K562 (cell line): Measurements from ENCODE around the gene GNB2. TPM values are rescaled to one million over a fixed set of nuclear protein-coding genes. Genes with fewer than 3 reads are reported as not detected.
A peak's percentile ranks its signal among the peaks of the same experiment; 100 is the strongest.

Experiments used
- ATAC-seq: fragments of 200-7000 bp; cut with Tn5 transposase; 3 replicates; pipeline ENCODE4 v1.9.1; 2020; ENCODE audit warnings: moderate library complexity
- BruUV-seq: library from RNA; stranded (reverse); fragments of 400-500 nt; replicated peaks from 2 replicates; lab custom pipeline; 2021; lab: Mats Ljungman, UMichigan
- CTCF ChIA-PET: fragments of 300-600 bp; formaldehyde crosslinking; extraction: SDS; loops from one replicate; lab custom pipeline; 2021; ENCODE audit warnings: low intra/inter-chr PET ratio; lab: Yijun Ruan, JAX
- POLR2A ChIA-PET: fragments of 300-600, 350-650 bp; sonication (Branson Sonifier 250); formaldehyde crosslinking; extraction: SDS; loops from one replicate; lab custom pipeline; 2021; ENCODE audit warnings: antibody characterized with exemption, inconsistent platforms; lab: Yijun Ruan, JAX
- DNase-seq, 4 experiments: peaks; one replicate each; pipeline versions ENCODE4 v3.0.0 to v3.0.0-alpha.2; 2011 to 2018; ENCODE audit warnings: low spot score in 3 of 4, mixed read lengths in 3 of 4; ENCODE audit errors: extremely low read depth in 1 of 4
- FAIRE-seq: peaks from 2 replicates; lab custom pipeline; 2011; peaks lifted over from hg19 to GRCh38; lab: Jason Lieb, UNC
- H2AFZ ChIP-seq: 2 replicates; pipeline ENCODE4 v1.6.0; 2011; ENCODE audit warnings: low read depth, low read length, control low read depth, inconsistent platforms
- H3K27ac ChIP-seq: fragments of 200-600 bp; 3 replicates; pipeline ENCODE4 v1.8.0; 2011; ENCODE audit warnings: low read depth, mild to moderate bottlenecking, control low read depth, inconsistent platforms, low read length, moderate library complexity, mixed read lengths; ENCODE audit errors: extremely low read depth
- H3K27me3 ChIP-seq, 2 experiments: fragments of 300-600 bp in 1 of 2; 2 replicates in 1 of 2; 3 replicates in 1 of 2; pipeline versions ENCODE4 v1.6.0 to v1.8.0; 2011; ENCODE audit warnings: inconsistent platforms in 2 of 2, low read length in 2 of 2, mild to moderate bottlenecking in 1 of 2, mixed read lengths in 1 of 2, moderate library complexity in 1 of 2; ENCODE audit not compliant: control insufficient read depth in 2 of 2, insufficient read depth in 2 of 2
- H3K36me3 ChIP-seq: fragments of 300-600 bp; 3 replicates; pipeline ENCODE4 v1.8.0; 2011; ENCODE audit warnings: mild to moderate bottlenecking, low read length, inconsistent platforms; ENCODE audit not compliant: control insufficient read depth, insufficient read depth
- H3K4me1 ChIP-seq, 2 experiments: fragments of 200-600 bp in 1 of 2; replicated peaks in 1 of 2; 2 replicates in 1 of 2; 3 replicates in 1 of 2; pipeline versions ENCODE4 v1.5.1 to v1.8.0; 2011; ENCODE audit warnings: inconsistent platforms in 2 of 2, low read length in 2 of 2, mild to moderate bottlenecking in 1 of 2, mixed read lengths in 1 of 2, moderate library complexity in 1 of 2; ENCODE audit not compliant: control insufficient read depth in 2 of 2, insufficient read depth in 2 of 2
- H3K4me2 ChIP-seq: 2 replicates; pipeline ENCODE4 v1.6.1; 2011; ENCODE audit warnings: low read length, control low read depth, inconsistent platforms, mixed read lengths; ENCODE audit not compliant: insufficient read depth
- H3K4me3 ChIP-seq: fragments of 200-600 bp; sonication (generic), shearing (Covaris generic); 2 replicates; pipeline ENCODE4 v1.5.1; 2016; ENCODE audit warnings: control low read depth, inconsistent platforms
- H3K79me2 ChIP-seq: fragments of 200-600 bp; 3 replicates; pipeline ENCODE4 v1.8.0; 2011; ENCODE audit warnings: low read length, inconsistent platforms; ENCODE audit not compliant: control insufficient read depth, insufficient read depth
- H3K9ac ChIP-seq, 2 experiments: 2 replicates each; pipeline versions ENCODE4 v1.6.0 to v1.6.1; 2011; ENCODE audit warnings: low read depth in 2 of 2, low read length in 2 of 2, control low read depth in 1 of 2, inconsistent platforms in 1 of 2, mild to moderate bottlenecking in 1 of 2, mixed read lengths in 1 of 2; ENCODE audit not compliant: insufficient read depth in 1 of 2
- H3K9me1 ChIP-seq: one replicate; pipeline ENCODE4 v1.6.0; 2011; ENCODE audit warnings: inconsistent platforms, mild to moderate bottlenecking, low read length, moderate library complexity; ENCODE audit not compliant: control insufficient read depth, insufficient read depth
- H3K9me3 ChIP-seq: replicated peaks from 2 replicates; pipeline ENCODE4 v1.5.1; 2011; ENCODE audit warnings: low read depth, low read length, inconsistent platforms; ENCODE audit not compliant: control insufficient read depth, insufficient read depth
- H4K20me1 ChIP-seq: replicated peaks from 2 replicates; pipeline ENCODE4 v1.6.1; 2011; ENCODE audit warnings: low read length, inconsistent platforms, mixed read lengths; ENCODE audit not compliant: control insufficient read depth, insufficient read depth
- ATF4 ChIP-seq: fragments of 450-650 bp; formaldehyde crosslinking; IDR thresholded peaks from 2 replicates; pipeline ENCODE4 v1.4.0; 2022; ENCODE audit warnings: mild to moderate bottlenecking, moderate library complexity
- CBFB ChIP-seq: sonication (generic); formaldehyde crosslinking; IDR thresholded peaks from 2 replicates; pipeline ENCODE4 v1.4.0; 2020; ENCODE audit warnings: mild to moderate bottlenecking, missing genetic modification reagents
- CBX3 ChIP-seq, 2 experiments: IDR thresholded peaks; 1 replicate in 1 of 2; 2 replicates in 1 of 2; pipeline ENCODE4 v1.6.1; 2012; ENCODE audit warnings: inconsistent platforms in 2 of 2, low read length in 2 of 2, borderline replicate concordance in 1 of 2, control low read depth in 1 of 2
- HDAC1 ChIP-seq, 2 experiments: fragments of 450-650 bp; IDR thresholded peaks; 2 replicates each; pipeline ENCODE4 v1.6.1; 2016 to 2017; ENCODE audit warnings: inconsistent platforms in 1 of 2, mild to moderate bottlenecking in 1 of 2, moderate library complexity in 1 of 2
- IFI16 ChIP-seq: fragments of 250-450 bp; sonication (Bioruptor Pico); IDR thresholded peaks from 2 replicates; pipeline ENCODE4 v2.1.2; 2022; ENCODE audit warnings: mild to moderate bottlenecking, inconsistent platforms
- ILK ChIP-seq: fragments of 450-650 bp; IDR thresholded peaks from 2 replicates; pipeline ENCODE4 v1.6.1; 2016; ENCODE audit warnings: missing genetic modification characterization, low read depth, mild to moderate bottlenecking, missing compliant biosample characterization, moderate library complexity, borderline replicate concordance
- MAZ ChIP-seq, 2 experiments: fragments of 450-650 bp in 1 of 2; sonication (generic) in 1 of 2; formaldehyde crosslinking; IDR thresholded peaks in 1 of 2; conservative IDR thresholded peaks in 1 of 2; 2 replicates each; pipeline versions ENCODE4 v1.4.0 to v1.5.0; 2020; ENCODE audit warnings: mild to moderate bottlenecking in 1 of 2, missing genetic modification reagents in 1 of 2
- MCM7 ChIP-seq, 2 experiments: fragments of 450-650 bp; IDR thresholded peaks; 2 replicates each; pipeline ENCODE4 v1.6.1; 2016 to 2018
- MYNN ChIP-seq, 2 experiments: sonication (generic); formaldehyde crosslinking in 1 of 2; IDR thresholded peaks; 2 replicates each; pipeline versions ENCODE4 v1.5.0 to v1.6.1; 2016 to 2020; ENCODE audit warnings: antibody characterized with exemption in 1 of 2, missing genetic modification reagents in 1 of 2
- NFATC3 ChIP-seq: fragments of 450-650 bp; IDR thresholded peaks from 2 replicates; pipeline ENCODE4 v1.6.1; 2017; ENCODE audit warnings: mild to moderate bottlenecking
- PCBP1 ChIP-seq: fragments of 200-400 bp; formaldehyde crosslinking; IDR thresholded peaks from 2 replicates; pipeline ENCODE4 v1.6.1; 2018; ENCODE audit warnings: mild to moderate bottlenecking, low read depth, low read length; ENCODE audit not compliant: poor library complexity, severe bottlenecking
- PHF20 ChIP-seq: fragments of 450-650 bp; IDR thresholded peaks from 2 replicates; pipeline ENCODE4 v1.6.1; 2018; ENCODE audit not compliant: partially characterized antibody
- POLR2AphosphoS5 ChIP-seq: IDR thresholded peaks from 2 replicates; pipeline ENCODE4 v1.6.1; 2011; ENCODE audit warnings: mild to moderate bottlenecking, low read depth, low read length, moderate library complexity; ENCODE audit not compliant: control insufficient read depth, insufficient read depth
- SAFB ChIP-seq: fragments of 200-400 bp; formaldehyde crosslinking; IDR thresholded peaks from 2 replicates; pipeline ENCODE4 v1.6.1; 2017; ENCODE audit warnings: low read depth, low read length, borderline replicate concordance
- SIN3A ChIP-seq, 2 experiments: fragments of 150-350 bp in 1 of 2; IDR thresholded peaks; 2 replicates each; pipeline ENCODE4 v1.6.1; 2011 to 2016; ENCODE audit warnings: borderline replicate concordance in 2 of 2, low read depth in 2 of 2, low read length in 2 of 2, mild to moderate bottlenecking in 2 of 2, moderate library complexity in 2 of 2; ENCODE audit not compliant: control insufficient read depth in 1 of 2
- SMARCE1 ChIP-seq: fragments of 450-650 bp; IDR thresholded peaks from 2 replicates; pipeline ENCODE4 v1.7.1; 2016; ENCODE audit warnings: mild to moderate bottlenecking
- SP1 ChIP-seq: sonication (generic); formaldehyde crosslinking; IDR thresholded peaks from 2 replicates; pipeline ENCODE4 v1.8.1; 2022; ENCODE audit warnings: mild to moderate bottlenecking, missing genetic modification reagents
- TAF1 ChIP-seq: IDR thresholded peaks from 2 replicates; pipeline ENCODE4 v1.6.1; 2011; ENCODE audit warnings: mild to moderate bottlenecking, low read length, moderate library complexity; ENCODE audit not compliant: insufficient read depth, control insufficient read depth, severe bottlenecking; ENCODE audit errors: extremely low read depth
- THRAP3 ChIP-seq: fragments of 450-650 bp; IDR thresholded peaks from 2 replicates; pipeline ENCODE4 v1.6.1; 2016; ENCODE audit warnings: mild to moderate bottlenecking, inconsistent platforms, borderline replicate concordance
- XRCC4 ChIP-seq: IDR thresholded peaks from one replicate; pipeline ENCODE4 v1.6.1; 2011; ENCODE audit not compliant: insufficient read depth, insufficient read length; ENCODE audit errors: extremely low read depth
- ZEB2 ChIP-seq: fragments of 450-650 bp; IDR thresholded peaks from 2 replicates; pipeline ENCODE4 v1.6.1; 2016
- ZNF785 ChIP-seq: fragments of 250-450 bp; sonication (Bioruptor Pico); IDR thresholded peaks from 2 replicates; pipeline ENCODE4 v1.4.0; 2020; ENCODE audit warnings: mild to moderate bottlenecking
- WGBS: fragments of 100-300 bp; shearing (Covaris generic); methylation state at CpG from one replicate; pipeline ENCODE4 v1.1.6; 2016; ENCODE audit warnings: low coverage, mixed read lengths; ENCODE audit not compliant: insufficient coverage; ENCODE audit errors: missing lambda C conversion rate; 5-methylcytosine and 5-hydroxymethylcytosine counted together
- in situ Hi-C: fragments of 300-500 bp; cut with MboI; formaldehyde crosslinking; loops from 4 replicates; pipeline ENCODE4 v1.15.0; 2018; ENCODE audit warnings: inconsistent platforms, mixed read lengths
- intact Hi-C: fragments of 100-400 bp; cut with micrococcal nuclease; formaldehyde crosslinking; loops from 2 replicates; pipeline ENCODE4 v1.14.2; 2022
- polyA plus RNA-seq, 8 experiments: library from polyadenylated mRNA; depleted of rRNA in 4 of 8; stranded (reverse) in 5 of 8; unstranded in 3 of 8; fragments of >200 nt; fragmentation: Nextera tagmentation in 2 of 8; fragmentation: Illumina TruSeq in 1 of 8; extraction: Ambion mirVana in 2 of 8; extraction: Trizol in 1 of 8; gene quantifications; 2 replicates each; pipeline versions ENCODE4 v1.2.1 to v1.2.3, GENCODE V29; 2011 to 2014; ENCODE audit warnings: inconsistent platforms in 1 of 8, missing spikeins in 1 of 8
- total RNA-seq, 7 experiments: library from RNA; depleted of rRNA in 6 of 7; stranded (reverse); fragments of >200 nt in 6 of 7; fragmentation: Illumina TruSeq in 2 of 7; extraction: Trizol in 2 of 7; gene quantifications; 2 replicates each; pipeline versions ENCODE4 v1.2.1 to v1.2.3, GENCODE V29; 2011 to 2021; ENCODE audit warnings: low replicate concordance in 1 of 7

GNB2 gene
- total and polyA plus RNA-seq, 9 of the 15 experiments (the other 6 are each of a cell fraction or from before 2014, with no cell fraction given) = 0.65 to 320 (median 104) TPM

- H3K27me3 ChIP-seq = no peaks in the 10 kb centered on the region
- peaks cover 15 to 41% of the 10 kb centered on the region in 2 experiments for H3K4me1 ChIP-seq
- H3K4me2 ChIP-seq = peak overlapping the region; percentile 53
- H3K4me3 ChIP-seq = peak overlapping the region; percentile 41; the same call in 1 of the 2 replicates
- DNase-seq (peak; percentile 92 to 99 (median 99)), ATAC-seq (peak; percentile 96), FAIRE-seq (peak; percentile 76)
- H2AFZ ChIP-seq = peak overlapping the region; percentile 27; the same call in 1 of the 2 replicates
- ChIA-PET POLR2A (interaction anchor here (0.7 to 7.0 kb wide), 5 partner anchors 9 to 1289 kb away, joined by 3 to 54 read pairs (median 4); partner anchors contain the start of gene MOSPD3), CTCF (no interaction called here)
- in situ Hi-C loops = no loop called here
- H3K9ac ChIP-seq = peak overlapping the region; percentile 53 to 87
- WGBS = 12% methylated on average over 19 of the region's 37 CpGs
- BruUV-seq = no TSS peak
- intact Hi-C loops = loop anchor here (5.0 kb wide), 1 partner anchor 46 kb away; the partner anchor contains the start of gene GNB2
- peaks cover 68% of the 10 kb centered on the region for H3K36me3 ChIP-seq
- H3K27ac ChIP-seq = peak overlapping the region; percentile 74; the same call in 2 of the 3 replicates
- peaks cover 6% of the 10 kb centered on the region for H4K20me1 ChIP-seq
- H3K9me3 ChIP-seq = no peaks in the 10 kb centered on the region
- peaks cover 10% of the 10 kb centered on the region; the same call in 2 of the 3 replicates for H3K79me2 ChIP-seq
- H3K9me1 ChIP-seq = no peaks in the 10 kb centered on the region
- TF ChIP-seq XRCC4 (no peak), SP1 (CRISPR knock-in tag) (no peak), ZEB2 (no peak), THRAP3 (no peak), MYNN (IDR thresholded peaks at IDR 0.05) (peak; percentile 49; the same call in 1 of the 2 replicates), MYNN (CRISPR knock-in tag; IDR thresholded peaks at IDR 0.05) (no peak), NFATC3 (no peak), TAF1 (peak; percentile 72), SAFB (no peak), SMARCE1 (no peak; the same call in 1 of the 2 replicates), MAZ (CRISPR knock-in tag; conservative IDR thresholded peaks at IDR 0.05 in 1 of 2, IDR thresholded peaks at IDR 0.05 in 1 of 2) (0 out of 4 replicates have a peak, but pooled peaks of 1 of the 2 experiments have one; percentile 26), ATF4 (no peak), ILK (no peak), ZNF785 (CRISPR knock-in tag) (no peak), IFI16 (CRISPR knock-in tag) (no peak), PHF20 (peak; percentile 32), SIN3A (IDR thresholded peaks at IDR 0.05; ENCODE audit: borderline replicate concordance in 2 of 2, control insufficient read depth in 1 of 2, low read depth in 2 of 2, low read length in 2 of 2) (peak; percentile 47 to 84; a peak in 1 of 4 replicates), MCM7 (IDR thresholded peaks at IDR 0.05) (no peak), CBFB (no peak), CBX3 (IDR thresholded peaks at IDR 0.05; ENCODE audit: borderline replicate concordance in 1 of 2, low read length in 2 of 2) (no peak), PCBP1 (peak; percentile 44), HDAC1 (IDR thresholded peaks at IDR 0.05) (peak in 1 of 2 experiments; percentile 46; a peak in 1 of 4 replicates), POLR2AphosphoS5 (peak; percentile 43; the same call in 1 of the 2 replicates)
Measured at GRCh38 chr7:100626530-100627237, 46.9 kb upstream of the GNB2 start.
